Measurements from ENCODE around the gene PAFAH2.
A peak's percentile ranks its signal among the peaks of the same experiment; 100 is the strongest.

PAFAH2 gene

DNA sequence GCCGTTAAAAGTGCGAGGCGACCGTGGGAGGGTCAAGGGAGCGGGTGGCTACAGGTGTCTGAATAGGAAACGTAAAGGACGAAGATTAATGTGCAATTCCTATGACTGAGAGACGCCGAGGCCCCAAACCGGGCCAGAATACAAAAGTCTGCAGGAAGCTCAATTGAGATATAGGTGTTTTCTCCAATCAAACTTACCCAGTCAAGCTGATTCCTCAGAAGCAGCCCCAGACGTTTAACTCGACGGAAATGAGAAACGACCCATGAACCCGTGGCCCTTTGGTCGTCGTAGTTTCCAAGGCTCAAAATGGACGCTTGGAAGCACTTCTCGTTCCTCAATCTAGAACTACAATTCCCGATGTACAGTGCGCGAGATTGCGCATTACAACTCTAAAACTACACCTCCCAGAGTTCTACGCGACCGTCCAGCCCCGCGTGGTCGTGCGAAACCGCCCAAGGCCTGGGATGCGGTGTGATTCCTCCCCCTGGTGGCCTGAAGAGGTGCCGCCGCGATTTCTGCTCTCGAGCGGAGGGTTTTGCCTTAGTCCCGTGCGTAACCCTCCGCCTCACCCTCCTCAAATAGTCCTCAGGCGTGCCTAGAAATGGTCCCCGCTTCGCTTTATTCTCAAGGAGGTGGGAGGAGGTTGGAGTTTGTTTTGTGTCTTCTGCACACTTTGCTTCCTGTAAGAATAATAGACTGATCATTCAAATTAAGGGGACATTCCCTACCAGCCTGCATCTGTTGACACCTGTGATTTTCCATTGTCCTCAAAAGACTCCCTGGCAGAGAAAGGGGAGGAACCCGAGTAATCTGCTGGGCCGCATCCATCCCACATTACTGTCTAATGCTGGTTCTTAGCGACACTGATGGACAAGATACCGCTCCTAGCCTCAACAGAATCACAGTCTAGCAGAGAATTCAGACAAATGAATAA, at the start of gene PAFAH2:
PAFAH2 (minus strand) TSS at position 236 of the 934 bp plus-strand sequence. CDS start 7,247 bp downstream, outside the sequence.
- peak; percentile 99 for DNase-seq

DNA sequence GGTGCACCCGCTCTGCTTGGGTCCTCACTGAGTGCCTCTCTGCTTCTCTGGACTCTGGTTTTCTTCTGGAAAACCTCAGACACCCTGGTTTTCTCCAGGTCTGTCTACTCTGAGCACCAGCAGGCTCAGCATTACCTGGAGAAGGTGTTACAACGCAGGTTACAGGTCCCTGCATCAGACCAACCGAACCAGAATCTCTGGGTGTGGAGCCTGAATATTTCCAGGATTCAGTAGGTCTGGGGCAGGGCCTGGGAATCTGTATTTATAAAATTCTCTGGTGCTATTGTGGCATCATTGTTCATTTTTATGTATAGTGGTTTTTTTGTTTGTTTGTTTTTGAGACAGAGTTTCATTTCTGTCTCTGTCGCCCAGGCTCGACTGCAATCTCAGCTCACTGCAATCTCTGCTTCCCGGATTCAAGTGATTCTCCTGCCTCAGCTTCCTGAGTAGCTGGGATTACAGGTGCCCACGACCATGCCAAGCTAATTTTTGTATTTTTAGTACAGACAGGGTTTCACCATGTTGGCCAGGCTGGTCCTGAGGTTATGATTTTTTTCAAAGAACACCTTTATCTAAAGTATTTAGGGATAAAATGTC, 49.5 kb upstream of the PAFAH2 start:
- no peak for DNase-seq

DNA sequence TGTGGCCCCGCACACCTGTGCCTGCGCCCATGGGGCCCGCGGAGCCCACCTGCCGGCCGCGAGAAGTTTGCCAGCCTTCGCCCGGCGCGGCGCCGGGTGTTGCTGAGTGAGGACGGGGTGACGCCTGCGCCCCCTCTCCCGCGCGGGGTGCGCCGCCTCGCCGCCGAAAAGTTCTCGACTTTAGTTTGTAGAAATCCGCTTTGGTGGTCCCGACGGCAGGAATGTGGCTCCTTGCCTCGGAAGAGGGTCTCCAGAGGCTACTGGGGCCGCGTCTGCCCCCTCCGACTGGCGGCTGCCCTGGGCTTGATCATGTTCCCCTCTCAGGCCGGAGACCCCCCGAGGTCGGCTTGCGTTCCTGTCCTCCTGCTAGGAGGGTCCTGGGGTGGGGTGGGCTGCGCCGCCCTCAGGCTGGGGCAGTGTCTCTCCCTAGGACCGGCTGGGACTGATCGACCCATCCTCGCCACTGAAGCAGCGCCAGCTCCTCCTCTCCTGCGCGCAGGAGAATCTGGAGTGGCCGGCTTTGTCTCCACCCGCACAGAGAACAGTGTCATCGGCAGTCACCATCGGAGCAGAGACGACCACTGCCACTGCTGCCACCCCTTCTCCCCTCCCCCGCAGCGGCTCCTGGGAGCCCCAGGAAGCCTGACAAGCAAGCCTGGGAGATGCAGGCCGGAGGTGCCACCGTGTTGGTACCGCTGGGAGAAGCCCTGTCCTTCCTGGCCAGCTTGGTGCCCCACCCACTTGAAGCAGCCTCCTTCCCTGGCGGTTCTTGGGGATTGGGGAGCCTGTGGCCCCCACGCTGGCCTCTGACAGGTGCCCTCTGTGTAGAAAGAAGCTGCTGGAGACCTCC, 48.6 kb upstream of the PAFAH2 start:
- DNase-seq = no peak

DNA sequence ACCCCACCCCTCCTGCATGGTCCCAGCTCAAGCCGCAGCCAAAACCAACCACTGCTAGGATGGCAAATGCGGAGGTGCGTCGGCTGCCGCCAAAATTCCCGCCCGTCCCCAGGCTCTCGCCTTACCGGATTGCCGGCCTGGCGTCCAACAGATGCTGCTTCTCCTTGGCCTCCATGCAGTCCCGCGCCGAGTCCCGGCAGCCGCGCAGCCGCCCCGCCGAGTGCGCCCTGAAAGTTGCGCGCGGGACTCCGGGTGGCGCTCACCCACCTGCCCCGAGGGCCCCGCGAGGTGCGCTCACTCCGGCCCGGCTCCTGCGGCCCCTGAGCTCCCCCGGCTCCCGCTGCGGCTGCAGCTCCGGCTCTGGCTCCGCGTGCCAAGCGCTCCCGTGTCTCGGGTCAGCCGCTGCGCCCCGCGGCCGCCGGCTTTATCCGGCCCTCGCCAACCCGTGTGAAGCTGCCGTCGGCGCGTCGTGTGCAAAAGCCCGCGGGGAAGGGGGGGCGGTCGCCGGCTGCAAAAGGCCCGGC, 47.9 kb upstream of the PAFAH2 start, which contains the start of gene SLC30A2:
SLC30A2 (minus strand) TSS at position 397 of the 524 bp plus-strand sequence; CDS start at position 175, 222 bp downstream.
- DNase-seq = peak; percentile 9

DNA sequence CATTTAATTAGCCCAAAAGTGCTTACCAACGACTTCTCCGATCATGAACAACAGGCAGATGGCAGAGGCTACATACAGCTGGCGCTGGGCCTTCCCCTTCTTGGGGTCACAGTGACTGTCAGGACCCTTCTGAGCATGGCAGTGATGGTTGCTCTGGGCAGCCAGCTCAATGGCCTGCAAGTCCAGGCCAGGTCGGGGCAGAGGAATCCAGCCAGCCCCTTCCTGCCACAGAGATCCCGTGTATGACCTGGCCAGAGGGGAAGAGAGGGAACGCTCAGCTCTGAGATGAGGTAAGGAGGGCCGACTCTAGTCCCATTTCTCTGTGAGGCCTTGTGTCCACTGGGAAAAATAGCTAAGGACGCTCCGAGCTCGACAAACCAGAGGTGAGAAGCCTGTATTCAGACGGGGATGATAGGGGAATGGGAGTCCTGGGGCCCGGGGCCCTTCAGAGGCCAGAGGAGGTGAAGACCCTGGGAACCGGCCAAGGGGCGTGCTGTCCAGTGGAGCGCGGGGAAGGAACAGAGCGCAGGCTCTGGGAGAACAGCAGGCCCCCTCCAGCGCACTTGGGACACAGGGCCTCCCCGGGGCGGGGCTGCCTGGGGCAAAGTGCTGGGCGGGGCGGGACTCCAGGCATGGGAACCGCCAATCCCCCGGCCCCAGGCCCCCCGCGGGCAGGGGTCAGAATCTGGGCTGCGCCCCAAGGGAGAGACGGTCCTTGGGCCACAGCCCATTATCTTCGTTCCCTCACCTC, 47.3 kb upstream of the PAFAH2 start:
- DNase-seq = no peak

DNA sequence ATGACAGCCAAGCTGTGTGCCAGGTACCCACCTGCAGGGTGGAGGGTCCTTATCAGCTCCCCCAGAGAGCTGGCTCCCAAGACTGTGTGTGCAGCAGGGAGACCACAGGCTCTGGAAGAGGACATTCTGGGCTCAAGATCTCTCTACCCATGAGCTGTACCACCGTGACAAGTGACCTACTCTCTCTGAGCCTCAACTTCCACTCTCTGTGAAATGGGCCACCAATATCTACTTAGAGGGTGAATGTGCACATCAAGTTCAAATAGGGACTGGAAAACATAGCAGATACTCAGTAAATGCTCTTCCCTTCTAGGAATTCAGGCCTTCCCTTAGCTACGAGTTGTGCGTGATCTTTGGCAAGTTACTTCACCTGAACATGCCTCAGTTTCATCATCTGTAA, 46.6 kb upstream of the PAFAH2 start:
- no peak for DNase-seq

DNA sequence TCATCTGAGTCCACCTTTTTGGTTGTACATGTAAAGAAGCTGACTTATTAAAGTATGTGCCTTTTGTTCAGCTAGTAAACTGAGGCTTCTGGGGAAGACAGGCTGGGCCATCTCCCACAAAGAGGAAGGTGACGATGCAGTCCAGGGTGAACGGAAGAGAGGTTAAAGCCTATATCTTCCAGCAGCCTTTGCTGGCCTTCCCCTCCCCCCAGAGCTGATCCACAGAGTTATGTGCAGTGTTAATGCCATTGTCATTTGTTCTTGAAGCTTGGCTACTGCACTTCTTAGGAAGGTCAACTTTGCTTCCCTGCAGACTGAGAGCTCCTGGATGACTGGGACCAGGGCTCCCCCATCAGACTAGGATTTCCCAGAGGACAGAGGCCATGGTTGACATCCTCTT, 45.9 kb upstream of the PAFAH2 start:
- no peak for DNase-seq

- DNase-seq = no peak
These were observed 44.1 kb upstream of the PAFAH2 start for GRCh38 chr1:26041978-26042377.

DNA sequence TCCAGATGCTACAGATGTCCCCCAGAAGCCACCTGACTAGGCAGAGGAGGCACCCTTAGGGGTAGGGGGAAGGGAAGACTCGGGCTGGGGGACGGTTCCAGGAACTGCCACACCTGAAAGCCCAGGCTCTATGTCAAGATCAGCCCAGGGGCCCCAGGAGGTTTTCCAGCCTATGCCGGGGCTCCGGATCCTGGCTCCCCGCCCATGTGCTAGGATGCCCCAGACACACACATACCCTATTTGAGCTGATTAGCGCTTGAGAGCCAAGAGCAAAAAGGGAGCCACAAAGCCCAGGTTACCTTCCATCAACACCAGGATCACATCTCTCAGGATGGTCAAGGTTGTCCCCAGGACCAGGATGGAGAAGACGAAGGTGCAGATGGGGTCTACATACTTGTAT, 43.5 kb upstream of the PAFAH2 start:
- DNase-seq = no peak

GRCh38 chr1:26038904-26039303, 41.0 kb upstream of the PAFAH2 start:
- DNase-seq = no peak

- DNase-seq = no peak
These were observed 40.6 kb upstream of the PAFAH2 start for GRCh38 chr1:26038477-26038876.

- no peak for DNase-seq
These were observed 40.0 kb upstream of the PAFAH2 start for GRCh38 chr1:26037904-26038303.

- DNase-seq = no peak
These were observed 39.0 kb upstream of the PAFAH2 start for GRCh38 chr1:26036756-26037281.

DNA sequence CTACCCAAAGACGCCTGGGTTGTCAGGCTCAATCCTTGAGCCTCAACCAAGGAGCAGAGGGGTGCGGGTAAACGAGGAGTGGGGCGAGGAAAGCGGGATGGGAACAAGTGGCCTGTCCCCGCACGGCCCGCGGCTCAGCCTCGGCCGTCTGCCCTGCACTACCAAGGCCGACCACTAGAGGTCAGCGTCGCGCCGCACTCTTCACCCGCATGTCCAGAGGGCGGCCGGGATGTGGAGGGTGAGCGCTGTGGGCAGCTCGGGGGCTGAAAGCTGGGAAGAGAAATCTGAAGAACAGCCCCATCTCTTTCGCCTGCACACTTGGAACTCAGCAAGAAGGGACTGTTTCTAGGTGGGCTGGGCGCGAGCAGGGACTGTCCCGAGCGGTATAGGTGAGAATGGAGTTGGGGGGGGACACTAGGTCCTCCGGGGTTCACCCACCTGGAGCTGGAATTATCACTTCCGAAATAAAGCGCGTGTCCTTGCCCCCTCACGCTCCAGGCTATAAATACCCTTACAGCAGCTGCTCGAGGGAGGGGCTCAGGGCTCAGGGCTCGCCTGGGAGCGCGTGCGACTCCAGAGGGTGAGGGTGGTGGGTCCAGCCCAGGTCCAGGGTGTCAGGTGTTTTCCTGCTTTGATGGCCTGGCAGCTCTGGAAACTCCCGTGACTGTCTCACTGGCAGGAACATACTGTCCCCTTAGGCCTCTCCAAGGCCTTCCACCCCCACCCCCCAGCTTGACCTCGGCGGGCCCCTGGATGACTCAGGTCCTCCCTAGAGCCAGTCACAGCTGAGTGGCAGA, 38.3 kb upstream of the PAFAH2 start:
- DNase-seq = peak; percentile 61

GRCh38 chr1:26035203-26035958, 37.5 kb upstream of the PAFAH2 start:
- peak; percentile 89 for DNase-seq

GRCh38 chr1:26034504-26035202, 36.8 kb upstream of the PAFAH2 start:
- DNase-seq = no peak

GRCh38 chr1:26032656-26033357, 34.9 kb upstream of the PAFAH2 start:
- DNase-seq = no peak

DNA sequence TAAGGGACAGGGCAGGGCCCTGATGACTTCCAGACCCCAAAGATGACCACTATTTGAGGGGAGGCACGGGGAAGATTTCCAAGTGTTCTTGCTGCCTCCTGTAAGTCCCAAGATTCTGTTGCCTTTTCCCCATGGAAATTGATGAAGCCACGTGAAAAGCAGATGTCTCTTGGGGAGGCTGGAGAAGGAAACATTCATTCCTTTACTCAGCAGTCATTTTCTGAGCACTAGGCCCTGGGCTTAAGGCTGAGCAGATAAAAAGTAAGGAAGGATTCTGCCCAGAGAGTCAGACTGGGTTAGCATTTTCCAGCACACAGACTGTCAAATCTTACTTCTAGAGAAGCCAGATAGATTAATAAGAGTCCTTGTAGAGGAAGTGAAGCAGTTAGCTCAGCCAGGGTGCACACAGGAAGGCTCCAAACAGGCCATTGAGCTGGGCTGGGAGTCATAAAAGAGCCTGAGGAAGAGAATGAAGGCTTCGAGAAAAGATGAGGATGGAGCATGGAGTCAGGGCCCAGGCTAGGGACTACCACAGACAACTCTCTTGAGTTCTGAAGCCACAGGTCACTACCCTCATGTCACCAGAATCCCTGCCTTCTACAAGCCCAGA, 33.9 kb upstream of the PAFAH2 start:
- DNase-seq = no peak

Measured in COR-L47 (cell line).